ENCODE measurements around the gene TMEM200B. TPM values are rescaled to one million over a fixed set of nuclear protein-coding genes. Genes with fewer than 3 reads are reported as not detected.

Gene TMEM200B
- total and polyA plus RNA-seq, 9 donors: 16.2 to 65.9 (median 30.6) TPM

GRCh38 chr1:29144178-29144577, 20.5 kb upstream of the TMEM200B start:
- Histone ChIP-seq H3K36me3 (no peaks in the 10 kb centered on the region), H3K4me3 (no peak overlapping the region), H3K27ac (no peak overlapping the region), H3K9me3 (no peaks in the 10 kb centered on the region), H3K4me1 (ENCODE audit: insufficient read depth) (no peaks in the 10 kb centered on the region), H3K27me3 (no peaks in the 10 kb centered on the region)
- 90 to 98% (median 96%) methylated on average over 2 of the region's 2 CpGs for WGBS, 3 donors
- DNase-seq: no peak
- intact Hi-C loops (cut with DNase I): no loop called here
- no peak for TF ChIP-seq EP300 (IDR thresholded peaks at IDR 0.05)
- no peak for TF ChIP-seq POLR2A (IDR thresholded peaks at IDR 0.05)
- TF ChIP-seq CTCF (IDR thresholded peaks at IDR 0.05): no peak

- Histone ChIP-seq H3K4me3 (no peak overlapping the region), H3K9me3 (no peaks in the 10 kb centered on the region), H3K27me3 (no peaks in the 10 kb centered on the region), H3K4me1 (ENCODE audit: insufficient read depth) (no peaks in the 10 kb centered on the region), H3K27ac (no peak overlapping the region), H3K36me3 (no peaks in the 10 kb centered on the region)
- 75 to 82% (median 75%) methylated on average over 2 of the region's 2 CpGs for WGBS, 3 donors
- DNase-seq: no peak
- intact Hi-C loops (cut with DNase I): no loop called here
- TF ChIP-seq EP300 (IDR thresholded peaks at IDR 0.05): no peak
- no peak for TF ChIP-seq POLR2A (IDR thresholded peaks at IDR 0.05)
- no peak for TF ChIP-seq CTCF (IDR thresholded peaks at IDR 0.05)
Observed at GRCh38 chr1:29142714-29143113, 19.0 kb upstream of the TMEM200B start.

- Histone ChIP-seq H3K9me3 (no peaks in the 10 kb centered on the region), H3K36me3 (no peaks in the 10 kb centered on the region), H3K27me3 (no peaks in the 10 kb centered on the region), H3K4me1 (ENCODE audit: insufficient read depth) (peaks cover 4% of the 10 kb centered on the region), H3K4me3 (no peak overlapping the region), H3K27ac (no peak overlapping the region)
- TF ChIP-seq EP300 (IDR thresholded peaks at IDR 0.05) (no peak), POLR2A (IDR thresholded peaks at IDR 0.05) (no peak), CTCF (IDR thresholded peaks at IDR 0.05) (no peak)
- DNase-seq: peak; percentile 57 to 83 (median 68)
- WGBS, 3 donors: 4 to 10% (median 7%) methylated on average over 14 of the region's 14 CpGs
- intact Hi-C loops (cut with DNase I): no loop called here
Observed at GRCh38 chr1:29136391-29136915, 12.8 kb upstream of the TMEM200B start.

- Histone ChIP-seq H3K27ac (no peak overlapping the region), H3K36me3 (no peaks in the 10 kb centered on the region), H3K27me3 (no peaks in the 10 kb centered on the region), H3K4me3 (no peak overlapping the region), H3K4me1 (ENCODE audit: insufficient read depth) (peaks cover 4% of the 10 kb centered on the region), H3K9me3 (no peaks in the 10 kb centered on the region)
- no peak for DNase-seq
- no peak for TF ChIP-seq CTCF (IDR thresholded peaks at IDR 0.05)
- 69 to 87% (median 77%) methylated on average over 10 of the region's 10 CpGs for WGBS, 3 donors
- intact Hi-C loops (cut with DNase I): no loop called here
Observed at GRCh38 chr1:29134695-29135028, 11.0 kb upstream of the TMEM200B start.
